Stimulated activated naive CD8-positive, alpha-beta T cell treated with anti-CD3 and anti-CD28 coated beads, Interleukin-15, Interleukin-2, amounts not matched to agents 100 U/mL and 50 U/mL, for 24 hours (primary cell): Measurements from ENCODE around the gene GPRASP1.
"Not testable (repeated sequence)": the region's sequence is repeated elsewhere in the genome, so short reads cannot be mapped to it uniquely, and the experiment has no call there.

ENCODE experiments used
- ATAC-seq: fragments of 150-1000 bp; cut with Tn5 transposase; one replicate; pipeline ENCODE4 v1.10.0; 2021
- DNase-seq: peaks from one replicate; pipeline ENCODE4 v3.0.0; 2021

Gene GPRASP1

GRCh38 chrX:102651242-102652011, at the start of gene GPRASP1:
Gene GPRASP1, plus strand, starts transcription at chrX:102651483. Its CDS starts 2,431 bp downstream, at chrX:102653914.
- peak; percentile 39 for DNase-seq
- peak; percentile 53 for ATAC-seq

GRCh38 chrX:102604327-102604726, 47.0 kb upstream of the GPRASP1 start:
- ATAC-seq = no peak
- no peak for DNase-seq

GRCh38 chrX:102606115-102606514, 45.2 kb upstream of the GPRASP1 start:
- no peak for DNase-seq
- ATAC-seq = no peak

GRCh38 chrX:102610905-102611304, 40.4 kb upstream of the GPRASP1 start:
- DNase-seq = no peak
- ATAC-seq = no peak

- no peak for DNase-seq
- ATAC-seq = no peak
These were observed 27.2 kb upstream of the GPRASP1 start for GRCh38 chrX:102624105-102624504.

- peak; percentile 19 for ATAC-seq
These were observed 23.6 kb upstream of the GPRASP1 start for GRCh38 chrX:102627640-102628039.

GRCh38 chrX:102637561-102637960, 13.7 kb upstream of the GPRASP1 start:
- no peak for DNase-seq
- ATAC-seq = no peak

More at GRCh38 chrX:102627640-102628039, 23.6 kb upstream of the GPRASP1 start:
- no peak for DNase-seq

- no peak for ATAC-seq
- no peak for DNase-seq
These were observed 411 bp upstream of the GPRASP1 start for GRCh38 chrX:102650903-102651241.

- ATAC-seq = peak; percentile 62
- peak; percentile 37 for DNase-seq
These were observed 877 bp downstream of the GPRASP1 start for GRCh38 chrX:102652031-102652688.

GRCh38 chrX:102654696-102655095, 3.4 kb downstream of the GPRASP1 start:
- DNase-seq = no peak
- no peak for ATAC-seq

GRCh38 chrX:102658556-102658955, 7.3 kb downstream of the GPRASP1 start:
- ATAC-seq (no peak), DNase-seq (no peak)

- DNase-seq = peak; percentile 83
- ATAC-seq = peak; percentile 96
These were observed 8.8 kb downstream of the GPRASP1 start for GRCh38 chrX:102659790-102660757.

- not testable (repeated sequence) for DNase-seq, ATAC-seq
These were observed 12.5 kb downstream of the GPRASP1 start for GRCh38 chrX:102663820-102664219.

GRCh38 chrX:102667034-102667433, 15.8 kb downstream of the GPRASP1 start:
- DNase-seq, ATAC-seq: not testable (repeated sequence)

GRCh38 chrX:102669526-102669925, 18.2 kb downstream of the GPRASP1 start:
- DNase-seq = no peak
- ATAC-seq = no peak

GRCh38 chrX:102672856-102673255, 21.6 kb downstream of the GPRASP1 start:
- ATAC-seq = no peak
- DNase-seq = no peak

- not testable (repeated sequence) for DNase-seq, ATAC-seq
These were observed 26.2 kb downstream of the GPRASP1 start for GRCh38 chrX:102677479-102677878.

- DNase-seq (no peak), ATAC-seq (no peak)
These were observed 33.7 kb downstream of the GPRASP1 start for GRCh38 chrX:102684772-102685520.

GRCh38 chrX:102694749-102695148, 43.5 kb downstream of the GPRASP1 start:
- ATAC-seq = no peak

GRCh38 chrX:102696306-102696705, 45.0 kb downstream of the GPRASP1 start:
- ATAC-seq (no peak), DNase-seq (no peak)

More at GRCh38 chrX:102694749-102695148, 43.5 kb downstream of the GPRASP1 start:
- no peak for DNase-seq

- no peak for ATAC-seq
- no peak for DNase-seq
These were observed 46.2 kb downstream of the GPRASP1 start for GRCh38 chrX:102697494-102697893.
